ENCODE data around the gene TTC7B.
"Not testable (repeated sequence)": the region's sequence is repeated elsewhere in the genome, so short reads cannot be mapped to it uniquely, and the experiment has no call there.

TTC7B gene

GRCh38 chr14:90830931-90831701 lies 14.9 kb upstream of the TTC7B start:
- TF ChIP-seq CTCF (IDR thresholded peaks at IDR 0.05; ENCODE audit: borderline replicate concordance, insufficient read depth, low read depth, low read length) = no peak
- no peak overlapping the region for H3K4me3 ChIP-seq (ENCODE audit: low read depth, low read length)

- H3K4me3 ChIP-seq (ENCODE audit: low read depth, low read length) = no peak overlapping the region
- TF ChIP-seq CTCF (IDR thresholded peaks at IDR 0.05; ENCODE audit: borderline replicate concordance, insufficient read depth, low read depth, low read length) = no peak
Observed at GRCh38 chr14:90829677-90830076, 13.4 kb upstream of the TTC7B start.

- H3K4me3 ChIP-seq (ENCODE audit: low read depth, low read length) = no peak overlapping the region
- TF ChIP-seq CTCF (IDR thresholded peaks at IDR 0.05; ENCODE audit: borderline replicate concordance, insufficient read depth, low read depth, low read length) = no peak
Observed at GRCh38 chr14:90828642-90829487, 12.6 kb upstream of the TTC7B start.

GRCh38 chr14:90827919-90828610 lies 11.8 kb upstream of the TTC7B start:
- TF ChIP-seq CTCF (IDR thresholded peaks at IDR 0.05; ENCODE audit: borderline replicate concordance, insufficient read depth, low read depth, low read length) = no peak
- no peak overlapping the region for H3K4me3 ChIP-seq (ENCODE audit: low read depth, low read length)

- not testable (repeated sequence) for H3K4me3 ChIP-seq (ENCODE audit: low read depth, low read length)
Observed at GRCh38 chr14:90823542-90823941, 7.3 kb upstream of the TTC7B start.

- TF ChIP-seq CTCF (IDR thresholded peaks at IDR 0.05; ENCODE audit: borderline replicate concordance, insufficient read depth, low read depth, low read length) = no peak
Observed at GRCh38 chr14:90820958-90821357, 4.7 kb upstream of the TTC7B start.

GRCh38 chr14:90819734-90820393 lies 3.6 kb upstream of the TTC7B start:
- TF ChIP-seq CTCF (IDR thresholded peaks at IDR 0.05; ENCODE audit: borderline replicate concordance, insufficient read depth, low read depth, low read length) = no peak
- no peak overlapping the region for H3K4me3 ChIP-seq (ENCODE audit: low read depth, low read length)

More at GRCh38 chr14:90820958-90821357, 4.7 kb upstream of the TTC7B start:
- no peak overlapping the region for H3K4me3 ChIP-seq (ENCODE audit: low read depth, low read length)
